Peyer's patch (tissue), 4 donors: Measurements from ENCODE around the gene TMEM87B.

Experiments
- POLR2A ChIP-seq, 2 donors: fragments of 450-650 bp; IDR thresholded peaks; one replicate each; pipeline ENCODE4 v1.5.1; 2017; ENCODE audit warnings: antibody characterized with exemption in 2 of 2, mild to moderate bottlenecking in 2 of 2, moderate library complexity in 2 of 2
- TF ChIP-seq, protein P1 (sequence below), 6 experiments: fragments of 450-650 bp in 4 of 6; fragments of 200-600 bp in 2 of 6; sonication (generic) in 1 of 6; IDR thresholded peaks; one replicate each; pipeline ENCODE4 v1.5.1; 2017 to 2019; ENCODE audit warnings: antibody characterized with exemption in 6 of 6, mild to moderate bottlenecking in 3 of 6, moderate library complexity in 1 of 6

DNA sequence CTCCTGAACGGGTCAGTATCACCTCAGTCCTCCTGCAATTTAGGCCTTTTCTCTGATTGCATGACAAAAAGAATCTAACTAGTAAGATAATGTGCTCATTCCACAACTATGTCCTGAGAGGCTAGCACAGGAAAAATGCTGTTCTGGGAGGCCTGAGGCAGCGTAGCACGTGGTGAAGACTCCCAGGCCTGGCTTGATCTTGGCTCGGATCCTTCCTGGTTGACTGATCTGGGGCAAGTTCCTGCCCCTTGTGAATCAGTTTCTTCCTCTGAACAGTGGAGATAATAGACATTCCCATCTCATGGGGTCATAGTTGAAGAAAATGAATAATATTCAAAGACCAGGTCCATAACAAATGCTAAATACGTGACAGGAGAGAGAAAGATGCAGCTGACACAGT, 95.4 kb downstream of the TMEM87B start:
- TF ChIP-seq POLR2A (IDR thresholded peaks at IDR 0.05): no peak
- TF ChIP-seq, protein P1, sequence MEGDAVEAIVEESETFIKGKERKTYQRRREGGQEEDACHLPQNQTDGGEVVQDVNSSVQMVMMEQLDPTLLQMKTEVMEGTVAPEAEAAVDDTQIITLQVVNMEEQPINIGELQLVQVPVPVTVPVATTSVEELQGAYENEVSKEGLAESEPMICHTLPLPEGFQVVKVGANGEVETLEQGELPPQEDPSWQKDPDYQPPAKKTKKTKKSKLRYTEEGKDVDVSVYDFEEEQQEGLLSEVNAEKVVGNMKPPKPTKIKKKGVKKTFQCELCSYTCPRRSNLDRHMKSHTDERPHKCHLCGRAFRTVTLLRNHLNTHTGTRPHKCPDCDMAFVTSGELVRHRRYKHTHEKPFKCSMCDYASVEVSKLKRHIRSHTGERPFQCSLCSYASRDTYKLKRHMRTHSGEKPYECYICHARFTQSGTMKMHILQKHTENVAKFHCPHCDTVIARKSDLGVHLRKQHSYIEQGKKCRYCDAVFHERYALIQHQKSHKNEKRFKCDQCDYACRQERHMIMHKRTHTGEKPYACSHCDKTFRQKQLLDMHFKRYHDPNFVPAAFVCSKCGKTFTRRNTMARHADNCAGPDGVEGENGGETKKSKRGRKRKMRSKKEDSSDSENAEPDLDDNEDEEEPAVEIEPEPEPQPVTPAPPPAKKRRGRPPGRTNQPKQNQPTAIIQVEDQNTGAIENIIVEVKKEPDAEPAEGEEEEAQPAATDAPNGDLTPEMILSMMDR (IDR thresholded peaks at IDR 0.05): no peak
